BJ (cell line): ENCODE data around the gene FADS1. TPM values are rescaled to one million over a fixed set of nuclear protein-coding genes. Genes with fewer than 3 reads are reported as not detected.

ENCODE experiments used
- CTCF ChIA-PET: fragments of 350-600 bp; formaldehyde crosslinking; extraction: SDS; loops from one replicate; lab custom pipeline; 2021; ENCODE audit warnings: antibody characterized with exemption, inconsistent platforms; lab: Yijun Ruan, JAX
- POLR2A ChIA-PET: fragments of 300-600 bp; sonication (Branson Sonifier 250); formaldehyde crosslinking; extraction: SDS; loops from one replicate; lab custom pipeline; 2021; ENCODE audit warnings: antibody characterized with exemption; lab: Charles Lee
- DNase-seq: peaks from one replicate; pipeline ENCODE4 v3.0.0-alpha.2; 2011; ENCODE audit warnings: low read depth
- H3K27me3 ChIP-seq: 2 replicates; pipeline ENCODE4 v1.6.0; 2011; ENCODE audit warnings: low read length; ENCODE audit not compliant: control insufficient read depth, insufficient read depth
- H3K36me3 ChIP-seq: 2 replicates; pipeline ENCODE4 v1.5.1; 2011; ENCODE audit warnings: low read length; ENCODE audit not compliant: control insufficient read depth, insufficient read depth
- H3K4me3 ChIP-seq: 2 replicates; pipeline ENCODE4 v1.5.1; 2011; ENCODE audit warnings: low read depth, mild to moderate bottlenecking, control low read depth, low read length
- CTCF ChIP-seq: IDR thresholded peaks from 2 replicates; pipeline ENCODE4 v1.5.1; 2011; ENCODE audit warnings: low read depth, mild to moderate bottlenecking, control low read depth, inconsistent platforms, low read length, moderate library complexity; ENCODE audit not compliant: insufficient read depth
- polyA plus RNA-seq: library from polyadenylated mRNA; depleted of rRNA; stranded (reverse); fragments of >200 nt; gene quantifications from 2 replicates; pipeline ENCODE4 v1.2.3, GENCODE V29; 2011

FADS1 gene
- polyA plus RNA-seq, 1 experiment, result 58.0 TPM

- Histone ChIP-seq H3K27me3 (no peaks in the 10 kb centered on the region), H3K36me3 (peaks cover 48% of the 10 kb centered on the region), H3K4me3 (no peak overlapping the region)
- ChIA-PET POLR2A (no interaction called here), CTCF (no interaction called here)
- no peak for DNase-seq
- TF ChIP-seq CTCF, result no peak
Measured at GRCh38 chr11:61851113-61851899, 34.5 kb upstream of the FADS1 start.

- DNase-seq, result no peak
- no peaks in the 10 kb centered on the region for H3K27me3 ChIP-seq
- no peak for TF ChIP-seq CTCF
- ChIA-PET POLR2A (no interaction called here), CTCF (no interaction called here)
- peaks cover 46% of the 10 kb centered on the region for H3K36me3 ChIP-seq
- no peak overlapping the region for H3K4me3 ChIP-seq
Measured at GRCh38 chr11:61850687-61851086, 33.9 kb upstream of the FADS1 start.

- Histone ChIP-seq H3K27me3 (no peaks in the 10 kb centered on the region), H3K4me3 (no peak overlapping the region), H3K36me3 (peaks cover 38% of the 10 kb centered on the region)
- POLR2A ChIA-PET, result no interaction called here
- no peak for DNase-seq
- CTCF ChIA-PET, result interaction anchor here (1.0 to 3.5 kb wide), 2 partner anchors 22 to 259 kb away, joined by 3 to 10 read pairs; no protein-coding TSS in a partner anchor
- no peak for TF ChIP-seq CTCF
Measured at GRCh38 chr11:61848631-61849030, 31.8 kb upstream of the FADS1 start.

GRCh38 chr11:61847914-61848581 lies 31.2 kb upstream of the FADS1 start:
- ChIA-PET CTCF (interaction anchor here (1.0 to 3.5 kb wide), 2 partner anchors 23 to 260 kb away, joined by 3 to 10 read pairs; no protein-coding TSS in a partner anchor), POLR2A (no interaction called here)
- no peak for DNase-seq
- Histone ChIP-seq H3K4me3 (no peak overlapping the region), H3K36me3 (peaks cover 36% of the 10 kb centered on the region), H3K27me3 (no peaks in the 10 kb centered on the region)
- no peak for TF ChIP-seq CTCF

GRCh38 chr11:61846362-61847020 lies 29.7 kb upstream of the FADS1 start:
- Histone ChIP-seq H3K4me3 (no peak overlapping the region), H3K36me3 (peaks cover 41% of the 10 kb centered on the region), H3K27me3 (no peaks in the 10 kb centered on the region)
- CTCF ChIA-PET, result interaction anchor here (2.3 to 3.5 kb wide), 2 partner anchors 12 to 24 kb away, joined by 5 to 10 read pairs; no protein-coding TSS in a partner anchor
- no peak for TF ChIP-seq CTCF
- POLR2A ChIA-PET, result no interaction called here
- no peak for DNase-seq
